GM18951 (cell line): ENCODE measurements around the gene TOR1AIP1.

Source experiments
- POLR2A ChIP-seq: IDR thresholded peaks from 4 replicates; pipeline ENCODE4 v1.6.1; 2011; ENCODE audit warnings: mild to moderate bottlenecking; ENCODE audit not compliant: insufficient read length, insufficient read depth; ENCODE audit errors: extremely low read depth
- in situ Hi-C: fragments of 300-500 bp; cut with MboI; formaldehyde crosslinking; loops from one replicate; pipeline ENCODE4 v1.12.0; 2022; ENCODE audit warnings: low sequenced_read_pairs, mixed read lengths, inconsistent platforms; ENCODE audit not compliant: unreplicated experiment

TOR1AIP1 gene

GRCh38 chr1:179872558-179872957, 9.5 kb upstream of the TOR1AIP1 start:
- TF ChIP-seq POLR2A = no peak
- in situ Hi-C loops = loop anchor here (10.0 kb wide), 1 partner anchor 302 kb away; no protein-coding TSS in a partner anchor

- in situ Hi-C loops = loop anchor here (10.0 kb wide), 1 partner anchor 301 kb away; no protein-coding TSS in a partner anchor
- no peak for TF ChIP-seq POLR2A
Measured at GRCh38 chr1:179873438-179873851, 8.6 kb upstream of the TOR1AIP1 start.

GRCh38 chr1:179875596-179876299, 6.3 kb upstream of the TOR1AIP1 start:
- TF ChIP-seq POLR2A = no peak
- in situ Hi-C loops = loop anchor here (10.0 kb wide), 1 partner anchor 299 kb away; no protein-coding TSS in a partner anchor

- in situ Hi-C loops = loop anchor here (10.0 kb wide), 1 partner anchor 298 kb away; no protein-coding TSS in a partner anchor
- no peak for TF ChIP-seq POLR2A
Measured at GRCh38 chr1:179876300-179876715, 5.8 kb upstream of the TOR1AIP1 start.

GRCh38 chr1:179877586-179878265, 4.4 kb upstream of the TOR1AIP1 start, which contains the start of gene TOR1AIP2:
TOR1AIP2 (minus strand) TSS chr1:179877803; CDS start chr1:179852665, 25,138 bp downstream.
- in situ Hi-C loops = loop anchor here (10.0 kb wide), 1 partner anchor 297 kb away; no protein-coding TSS in a partner anchor
- peak; percentile 97 for TF ChIP-seq POLR2A

- in situ Hi-C loops = loop anchor here (10.0 kb wide), 1 partner anchor 295 kb away; no protein-coding TSS in a partner anchor
- no peak for TF ChIP-seq POLR2A
Measured at GRCh38 chr1:179879797-179880196, 2.3 kb upstream of the TOR1AIP1 start.

- TF ChIP-seq POLR2A = no peak
- in situ Hi-C loops = no loop called here
Measured at GRCh38 chr1:179881642-179882252, 338 bp upstream of the TOR1AIP1 start.

GRCh38 chr1:179883040-179883744, 1.1 kb downstream of the TOR1AIP1 start:
- TF ChIP-seq POLR2A = peak; percentile 23
- in situ Hi-C loops = no loop called here

- TF ChIP-seq POLR2A = no peak
- in situ Hi-C loops = no loop called here
Measured at GRCh38 chr1:179883745-179884138, 1.7 kb downstream of the TOR1AIP1 start.

- in situ Hi-C loops = no loop called here
Measured at GRCh38 chr1:179888071-179888470, 6.0 kb downstream of the TOR1AIP1 start.

GRCh38 chr1:179889589-179889988, 7.5 kb downstream of the TOR1AIP1 start:
- in situ Hi-C loops = no loop called here
- no peak for TF ChIP-seq POLR2A

More at GRCh38 chr1:179888071-179888470, 6.0 kb downstream of the TOR1AIP1 start:
- TF ChIP-seq POLR2A = no peak

- in situ Hi-C loops = no loop called here
- no peak for TF ChIP-seq POLR2A
Measured at GRCh38 chr1:179910934-179911333, 28.8 kb downstream of the TOR1AIP1 start.
